ENCODE measurements around the gene NFIX. TPM values are rescaled to one million over a fixed set of nuclear protein-coding genes. Genes with fewer than 3 reads are reported as not detected.

Gene NFIX
- total RNA-seq, 4 donors from 2014 or later = 32.3 to 81.2 (median 51.6) TPM

DNA sequence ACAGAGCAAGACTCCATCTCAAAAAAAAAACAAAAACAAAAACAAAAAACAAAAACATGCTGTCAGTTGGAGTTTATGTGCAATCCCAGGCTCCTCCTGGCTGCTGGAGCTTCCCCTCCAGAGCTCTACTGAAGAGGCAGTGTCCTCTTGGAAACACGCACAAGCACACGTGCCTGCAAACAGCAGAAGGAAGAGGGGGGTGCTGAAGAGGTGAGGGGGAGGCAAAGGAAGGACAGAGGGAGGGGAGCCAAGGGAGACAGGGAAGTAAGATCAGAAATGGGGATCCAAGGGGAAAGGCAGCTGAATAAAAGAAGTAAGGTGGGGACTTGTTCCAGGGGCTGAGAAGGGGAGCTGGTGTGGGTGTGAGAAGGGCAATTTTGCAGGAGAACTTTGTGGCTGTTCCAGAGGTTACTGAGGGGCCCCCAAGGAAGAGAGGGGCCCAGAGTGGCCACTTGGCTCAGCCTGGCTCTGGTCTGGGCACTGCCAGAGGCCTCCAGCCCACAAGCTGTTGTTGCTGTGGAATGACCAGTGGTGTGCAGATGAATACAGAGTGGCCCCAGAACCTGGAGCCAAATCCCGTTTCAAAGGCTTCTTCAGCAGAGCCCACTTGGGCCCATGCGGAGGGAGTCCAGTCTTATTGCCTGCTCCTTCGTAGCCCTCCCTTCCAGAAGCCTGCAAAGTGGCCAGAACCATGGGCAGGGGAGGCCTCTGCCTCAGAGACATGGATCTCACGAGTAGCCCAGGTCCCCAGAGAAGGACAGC, 73.0 kb downstream of the NFIX start:
- Histone ChIP-seq H3K27me3 (no peaks in the 10 kb centered on the region), H3K27ac (peak overlapping the region in 3 of 4 donors; percentile 24 to 53 (median 28)), H3K9me3 (no peaks in the 10 kb centered on the region), H3K4me1 (peaks cover 7 to 95% (median 45%) of the 10 kb centered on the region in 3 donors), H3K36me3 (peaks cover 0 to 36% (median 0%) of the 10 kb centered on the region in 3 donors), H3K4me3 (no peak overlapping the region)
- TF ChIP-seq, protein P1, sequence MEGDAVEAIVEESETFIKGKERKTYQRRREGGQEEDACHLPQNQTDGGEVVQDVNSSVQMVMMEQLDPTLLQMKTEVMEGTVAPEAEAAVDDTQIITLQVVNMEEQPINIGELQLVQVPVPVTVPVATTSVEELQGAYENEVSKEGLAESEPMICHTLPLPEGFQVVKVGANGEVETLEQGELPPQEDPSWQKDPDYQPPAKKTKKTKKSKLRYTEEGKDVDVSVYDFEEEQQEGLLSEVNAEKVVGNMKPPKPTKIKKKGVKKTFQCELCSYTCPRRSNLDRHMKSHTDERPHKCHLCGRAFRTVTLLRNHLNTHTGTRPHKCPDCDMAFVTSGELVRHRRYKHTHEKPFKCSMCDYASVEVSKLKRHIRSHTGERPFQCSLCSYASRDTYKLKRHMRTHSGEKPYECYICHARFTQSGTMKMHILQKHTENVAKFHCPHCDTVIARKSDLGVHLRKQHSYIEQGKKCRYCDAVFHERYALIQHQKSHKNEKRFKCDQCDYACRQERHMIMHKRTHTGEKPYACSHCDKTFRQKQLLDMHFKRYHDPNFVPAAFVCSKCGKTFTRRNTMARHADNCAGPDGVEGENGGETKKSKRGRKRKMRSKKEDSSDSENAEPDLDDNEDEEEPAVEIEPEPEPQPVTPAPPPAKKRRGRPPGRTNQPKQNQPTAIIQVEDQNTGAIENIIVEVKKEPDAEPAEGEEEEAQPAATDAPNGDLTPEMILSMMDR (IDR thresholded peaks at IDR 0.05) = no peak
- TF ChIP-seq POLR2A (IDR thresholded peaks at IDR 0.05) = no peak
- intact Hi-C loops (cut with DNase I) = no loop called here
- DNase-seq = no peak
- WGBS, 2 donors = 23 to 58% methylated on average over 2 to 4 of the region's 6 CpGs

- H3K9me3 ChIP-seq = no peaks in the 10 kb centered on the region
- WGBS, 2 donors = 58 to 63% methylated on average over 9 to 18 of the region's 20 CpGs
- H3K27ac ChIP-seq = peak overlapping the region in 3 of 4 donors; percentile 36 to 41 (median 36)
- no peak for DNase-seq
- H3K36me3 ChIP-seq = peaks cover 0 to 49% (median 0%) of the 10 kb centered on the region in 3 donors
- intact Hi-C loops (cut with DNase I) = no loop called here
- peaks cover 7 to 86% (median 34%) of the 10 kb centered on the region in 3 donors for H3K4me1 ChIP-seq
- no peak overlapping the region for H3K4me3 ChIP-seq
- H3K27me3 ChIP-seq = no peaks in the 10 kb centered on the region
- TF ChIP-seq, protein P1 (IDR thresholded peaks at IDR 0.05) = no peak
- TF ChIP-seq POLR2A (IDR thresholded peaks at IDR 0.05) = no peak
Observed at GRCh38 chr19:13069415-13070359, 74.4 kb downstream of the NFIX start.

GRCh38 chr19:13070425-13071140, 75.3 kb downstream of the NFIX start:
- Histone ChIP-seq H3K4me1 (peaks cover 4 to 83% (median 27%) of the 10 kb centered on the region in 3 donors), H3K4me3 (no peak overlapping the region), H3K27me3 (no peaks in the 10 kb centered on the region), H3K36me3 (peaks cover 1 to 53% (median 4%) of the 10 kb centered on the region in 3 donors), H3K27ac (peak overlapping the region in 2 of 4 donors; percentile 36 to 41), H3K9me3 (no peaks in the 10 kb centered on the region)
- 82 to 88% methylated on average over 19 to 28 of the region's 32 CpGs for WGBS, 2 donors
- no peak for DNase-seq
- TF ChIP-seq, protein P1 (IDR thresholded peaks at IDR 0.05) = no peak
- TF ChIP-seq POLR2A (IDR thresholded peaks at IDR 0.05) = no peak
- intact Hi-C loops (cut with DNase I) = no loop called here

GRCh38 chr19:13071444-13072187, 76.3 kb downstream of the NFIX start:
- peaks cover 3 to 83% (median 22%) of the 10 kb centered on the region in 3 donors for H3K4me1 ChIP-seq
- WGBS, 2 donors = 61 to 87% methylated on average over 3 to 7 of the region's 9 CpGs
- TF ChIP-seq, protein P1 (IDR thresholded peaks at IDR 0.05) = no peak
- no peak for TF ChIP-seq POLR2A (IDR thresholded peaks at IDR 0.05)

More at GRCh38 chr19:13071444-13072187, 76.3 kb downstream of the NFIX start:
- peaks cover 7 to 54% (median 7%) of the 10 kb centered on the region in 3 donors for H3K36me3 ChIP-seq
- H3K4me3 ChIP-seq = no peak overlapping the region
- no peaks in the 10 kb centered on the region for H3K9me3 ChIP-seq
- no peaks in the 10 kb centered on the region for H3K27me3 ChIP-seq
- intact Hi-C loops (cut with DNase I) = no loop called here
- no peak for DNase-seq
- H3K27ac ChIP-seq = peak overlapping the region in 2 of 4 donors; percentile 17 to 41
